Inflammatory macrophage treated with lipopolysaccharide for 1 hour (primary cell): Measurements from ENCODE around the gene ALDH1A3.

Experiments
- DNase-seq, 2 donors: peaks; one replicate each; pipeline ENCODE4 v3.0.0-alpha.2; 2020 to 2022

Gene ALDH1A3

DNA sequence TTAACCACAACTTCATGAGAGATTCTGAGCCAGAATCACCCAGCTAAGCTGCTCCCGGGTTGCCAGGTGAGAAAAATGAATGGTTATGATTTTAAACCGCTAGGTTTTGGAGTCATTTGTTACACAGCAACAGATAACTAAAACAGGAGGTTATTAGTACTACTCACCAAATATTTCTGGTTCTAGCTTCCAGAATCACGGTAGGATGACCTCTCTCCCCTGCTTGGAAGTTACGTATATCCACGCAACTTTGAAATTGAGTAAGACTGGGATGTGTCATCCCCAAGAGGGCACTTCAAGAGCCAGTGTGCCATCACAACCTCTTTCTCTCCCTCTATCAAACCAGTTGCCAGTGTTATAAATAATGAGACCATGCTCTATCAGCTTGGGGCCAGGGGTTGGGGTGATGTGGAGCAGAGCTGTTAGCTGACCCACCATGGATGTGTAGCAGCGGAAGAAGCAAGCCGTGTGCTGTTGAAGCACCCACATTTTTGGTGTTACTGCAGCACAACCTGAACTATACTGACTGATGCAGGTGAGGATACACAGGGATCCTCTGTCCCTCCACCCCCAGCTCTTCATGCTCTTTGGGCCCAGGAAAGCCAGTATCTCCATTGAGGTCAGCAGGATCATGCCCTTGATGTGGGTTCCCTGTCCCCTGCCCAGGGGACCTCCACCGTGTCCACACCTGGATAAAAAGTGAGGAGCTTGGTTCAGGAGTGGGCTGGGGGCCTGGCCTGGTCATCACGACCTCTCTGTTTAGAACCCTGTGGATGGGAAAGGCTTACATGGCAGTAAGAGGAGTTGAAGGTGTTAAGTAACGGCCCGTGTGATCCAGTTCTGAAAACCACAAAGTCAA lies 19.4 kb upstream of the ALDH1A3 start:
- no peak for DNase-seq

DNA sequence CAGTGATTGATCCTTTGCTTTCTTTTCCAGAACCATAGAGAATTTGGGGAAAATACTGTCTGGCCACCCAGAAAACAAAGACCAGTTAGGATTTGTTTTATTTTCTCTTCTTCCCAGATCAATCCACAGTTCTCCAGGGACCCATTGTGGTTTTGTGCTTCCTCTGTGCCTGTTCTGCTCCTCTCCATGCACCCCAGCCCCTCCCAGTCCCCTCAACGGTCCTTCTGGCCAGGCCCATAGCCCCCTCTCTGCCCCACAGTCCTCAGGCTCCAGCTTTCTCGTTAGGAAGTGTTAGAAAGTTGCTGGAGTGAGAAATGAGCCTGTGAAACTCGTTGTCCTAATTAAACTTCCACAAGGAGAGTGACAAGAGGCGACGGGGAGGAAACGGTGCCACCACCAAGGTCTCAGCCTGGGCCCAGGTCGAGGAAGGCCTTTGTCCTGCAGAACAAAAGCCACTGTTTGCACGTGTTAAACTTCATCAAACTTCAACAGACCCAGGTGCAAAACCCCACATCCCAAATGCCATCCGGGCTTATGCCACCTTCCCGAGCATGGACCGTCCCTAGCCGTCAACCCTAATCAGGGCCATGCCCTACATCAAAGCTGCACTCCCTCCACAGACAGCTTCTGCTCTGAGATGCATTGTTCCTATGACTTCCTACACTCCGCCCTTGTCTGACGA lies 18.7 kb upstream of the ALDH1A3 start:
- DNase-seq, result no peak

DNA sequence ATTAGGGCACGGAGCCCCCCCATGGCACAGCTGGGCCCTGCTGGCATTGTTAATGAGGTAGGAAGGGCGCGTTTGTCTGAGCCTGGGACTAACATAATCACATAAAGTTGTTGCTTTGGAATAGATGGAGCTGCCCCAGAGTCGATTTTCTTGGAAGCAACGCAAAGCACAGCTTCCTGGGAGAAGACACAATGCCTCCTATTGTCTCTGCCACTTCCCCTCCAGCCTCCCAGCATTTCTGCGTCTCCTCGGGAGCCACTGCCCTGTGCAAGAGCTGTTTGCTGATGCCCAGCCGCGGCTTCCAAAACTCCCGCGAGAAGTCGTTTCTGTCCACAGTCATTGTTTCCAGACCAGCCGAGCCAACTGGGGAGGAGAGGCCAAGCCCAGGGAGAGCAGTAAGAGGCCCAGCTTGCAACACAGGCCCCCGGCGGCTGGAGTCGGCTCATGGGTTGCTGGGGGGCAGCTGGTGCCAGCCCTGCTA lies 18.1 kb upstream of the ALDH1A3 start:
- no peak for DNase-seq

- DNase-seq, result no peak
These were observed 17.5 kb upstream of the ALDH1A3 start for GRCh38 chr15:100862162-100862561.

- DNase-seq, result no peak
These were observed 16.4 kb upstream of the ALDH1A3 start for GRCh38 chr15:100863075-100863795.

DNA sequence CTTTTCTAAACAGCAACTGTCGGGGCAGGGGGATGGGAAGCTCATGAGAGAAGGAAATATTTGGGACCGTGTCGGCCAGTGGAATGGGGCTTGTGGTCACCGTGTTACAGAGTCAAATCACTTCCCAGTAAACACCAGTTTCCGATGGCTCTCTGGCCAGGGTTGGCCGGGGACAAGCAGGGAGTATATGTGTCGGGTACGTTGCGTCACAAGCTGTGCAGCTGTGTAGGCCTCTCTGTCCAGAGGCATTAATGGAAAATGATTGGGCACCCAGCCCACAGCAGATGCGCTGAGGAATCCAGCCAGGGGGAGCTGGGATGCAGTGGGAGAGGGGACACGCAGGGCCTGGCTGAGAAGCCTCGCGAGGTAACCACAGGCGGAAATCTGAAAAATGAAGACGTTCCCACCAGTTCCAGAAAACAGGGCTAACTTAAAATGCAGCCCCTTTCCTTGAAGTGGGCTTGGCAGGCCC lies 15.8 kb upstream of the ALDH1A3 start:
- DNase-seq, result no peak

GRCh38 chr15:100866386-100867330 lies 13.0 kb upstream of the ALDH1A3 start:
- DNase-seq, result no peak

GRCh38 chr15:100867433-100867832 lies 12.2 kb upstream of the ALDH1A3 start:
- no peak for DNase-seq

- peak; percentile 21 to 34 for DNase-seq
These were observed 10.3 kb upstream of the ALDH1A3 start for GRCh38 chr15:100869151-100869999.

DNA sequence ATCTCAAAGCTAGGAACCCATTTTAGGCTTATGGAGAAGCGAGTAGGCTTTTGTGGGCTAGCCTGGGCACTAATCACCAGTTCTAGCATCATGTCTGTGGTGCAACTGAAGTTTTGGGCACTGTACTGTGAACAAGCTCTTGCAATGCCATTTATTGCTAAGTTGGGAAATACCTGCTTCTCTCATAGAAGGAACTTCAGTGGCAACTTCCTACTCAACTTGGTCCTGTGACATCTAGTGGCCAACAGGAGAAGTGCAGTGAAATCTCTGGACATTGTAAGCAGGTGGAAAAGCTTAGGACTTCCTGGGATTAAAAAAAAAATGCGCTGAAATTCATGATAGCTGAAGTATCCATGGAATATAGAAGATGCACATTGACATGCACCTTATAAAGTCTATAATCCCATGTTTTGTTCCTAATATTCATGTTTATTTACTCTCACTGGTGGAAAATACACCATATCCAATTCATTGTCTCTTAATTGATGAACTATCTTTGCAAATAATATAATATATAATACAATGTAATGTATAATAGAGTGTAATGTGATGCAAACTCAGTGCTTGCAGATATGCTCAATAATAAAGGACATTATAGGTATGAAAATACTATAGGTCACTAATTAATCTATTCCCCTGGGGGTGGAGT lies 6.5 kb upstream of the ALDH1A3 start:
- DNase-seq, result peak; percentile 93 to 95

- no peak for DNase-seq
These were observed 4.1 kb upstream of the ALDH1A3 start for GRCh38 chr15:100875495-100875894.

- DNase-seq, result no peak
These were observed 3.7 kb upstream of the ALDH1A3 start for GRCh38 chr15:100875976-100876375.

DNA sequence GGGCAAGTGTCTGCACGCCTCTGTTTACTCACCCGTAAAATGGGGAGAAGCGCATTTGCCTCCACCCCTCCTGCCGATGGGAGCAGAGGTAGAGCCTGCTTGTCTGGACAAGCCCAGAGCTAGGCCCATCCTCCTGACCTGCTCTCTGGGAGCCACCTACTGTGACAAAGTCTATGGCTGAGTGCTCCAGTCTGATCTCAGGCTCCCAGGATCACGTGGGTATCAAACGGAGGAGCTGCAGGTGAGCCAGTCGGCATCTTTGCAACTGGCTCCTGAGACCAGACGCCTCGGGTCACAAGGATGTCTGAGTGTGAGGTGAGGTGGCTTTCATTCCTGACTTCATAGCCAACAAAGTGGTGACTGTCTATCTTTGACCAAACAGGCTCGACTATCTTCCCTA lies 2.1 kb upstream of the ALDH1A3 start:
- no peak for DNase-seq

DNA sequence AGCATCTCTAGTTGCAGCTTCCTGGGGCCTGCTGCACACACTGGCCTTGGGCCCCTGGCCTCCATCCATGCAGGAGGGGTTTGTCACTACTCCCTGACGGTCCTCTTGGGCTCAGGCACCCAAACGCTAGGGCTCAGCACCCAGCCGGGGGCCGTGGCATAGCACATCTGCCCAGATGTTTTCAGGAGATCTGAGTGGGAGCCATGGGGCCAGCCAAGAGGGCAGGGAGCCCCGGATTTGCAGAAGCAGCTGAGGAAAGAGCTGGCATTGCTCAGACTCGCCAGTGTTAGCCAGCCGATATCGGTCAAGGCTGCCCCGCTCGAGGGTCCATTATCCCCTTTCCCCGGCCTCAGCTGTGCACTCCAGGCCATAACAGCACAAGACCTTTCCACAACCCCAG lies 1.5 kb upstream of the ALDH1A3 start:
- no peak for DNase-seq

GRCh38 chr15:100878648-100879047 lies 983 bp upstream of the ALDH1A3 start:
- no peak for DNase-seq

GRCh38 chr15:100879061-100879463 lies 569 bp upstream of the ALDH1A3 start:
- DNase-seq, result no peak

- DNase-seq, result no peak
These were observed 687 bp downstream of the ALDH1A3 start for GRCh38 chr15:100880139-100880896.

DNA sequence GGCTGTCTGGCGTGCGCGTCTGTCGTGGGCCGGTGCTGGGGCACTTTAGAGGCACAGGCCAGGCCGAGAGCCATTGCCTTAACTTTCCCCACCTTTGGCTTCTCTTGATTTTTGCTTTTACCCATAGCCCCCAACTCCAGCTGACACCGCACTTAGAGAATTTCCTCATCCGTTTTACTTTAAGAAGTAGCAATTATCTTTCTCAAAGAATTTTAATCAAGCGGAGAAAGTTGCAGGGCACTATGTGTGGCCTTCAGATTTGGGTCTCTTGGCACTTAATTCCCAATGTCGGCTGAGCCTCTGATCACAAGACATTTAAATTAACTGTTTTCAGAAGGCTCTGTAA lies 1.2 kb downstream of the ALDH1A3 start:
- no peak for DNase-seq

GRCh38 chr15:100881573-100882336 lies 2.1 kb downstream of the ALDH1A3 start:
- DNase-seq, result no peak
